ENCODE data around the gene KRTAP9-9. TPM values are rescaled to one million over a fixed set of nuclear protein-coding genes. Genes with fewer than 3 reads are reported as not detected.

The KRTAP9-9 gene
- total RNA-seq, 1 donor from 2014 or later = not detected

DNA sequence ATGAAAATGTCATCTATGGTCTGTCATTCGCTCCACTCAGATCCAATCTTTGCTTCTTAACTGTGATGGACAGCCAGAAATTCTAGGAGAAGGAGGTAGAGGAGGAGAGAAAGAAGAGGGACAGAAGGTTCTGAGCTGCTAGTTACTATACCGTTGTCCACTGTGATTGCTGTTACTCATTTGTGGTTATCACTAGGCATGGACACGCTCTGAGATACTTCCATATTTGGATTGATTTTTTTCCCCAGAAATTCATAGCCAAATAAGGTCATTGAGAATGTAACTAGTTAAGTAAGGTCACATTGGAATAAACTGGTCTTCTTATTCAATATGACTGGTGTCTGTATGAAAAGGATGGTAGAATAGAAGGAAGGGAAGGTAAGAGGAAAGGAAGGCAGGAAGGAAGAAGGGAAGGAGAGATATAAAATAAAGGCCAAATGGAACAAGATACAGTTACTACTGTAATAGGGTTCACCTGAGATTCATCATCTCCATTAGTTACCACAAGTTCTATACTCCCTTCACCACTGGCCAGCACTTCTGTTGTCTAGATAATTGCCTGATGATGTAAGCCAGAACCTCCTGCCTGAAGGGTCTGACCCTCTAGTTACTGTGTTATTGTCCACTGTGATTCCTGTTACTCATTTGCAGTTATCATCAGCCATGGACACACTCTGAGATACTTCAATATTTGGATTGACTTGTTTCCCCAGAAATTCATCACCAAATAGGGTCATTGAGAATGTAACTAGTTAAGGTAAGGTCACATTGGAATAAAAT is 23.2 kb downstream of the KRTAP9-9 start:
- no peak overlapping the region for H3K4me2 ChIP-seq (ENCODE audit: low read length)
- H3K79me2 ChIP-seq (ENCODE audit: insufficient read depth, low read length) = no peaks in the 10 kb centered on the region
- no peaks in the 10 kb centered on the region for H4K20me1 ChIP-seq (ENCODE audit: insufficient read depth, low read length)
- H3K36me3 ChIP-seq (ENCODE audit: insufficient read depth, low read length) = no peaks in the 10 kb centered on the region
- H3K9me3 ChIP-seq (ENCODE audit: insufficient read depth, low read depth, low read length) = no peaks in the 10 kb centered on the region
- no peaks in the 10 kb centered on the region for H3K4me1 ChIP-seq (ENCODE audit: insufficient read depth, low read length)
- Mint-ChIP-seq H3K36me3 (ENCODE audit: low read depth, unreplicated experiment) (no peaks in the 10 kb centered on the region), H3K27me3 (ENCODE audit: low read depth, unreplicated experiment) (peaks cover 7% of the 10 kb centered on the region), H3K4me1 (ENCODE audit: low read depth, unreplicated experiment) (peaks cover 3% of the 10 kb centered on the region), H3K27ac (ENCODE audit: unreplicated experiment) (no peak overlapping the region), H3K4me3 (ENCODE audit: unreplicated experiment) (no peak overlapping the region), H3K9me3 (ENCODE audit: unreplicated experiment) (peaks cover 2% of the 10 kb centered on the region)
- no peaks in the 10 kb centered on the region for H3K27me3 ChIP-seq (ENCODE audit: insufficient read depth, low read length)
- no peak overlapping the region for H3K27ac ChIP-seq (ENCODE audit: low read depth, low read length)
- no peak overlapping the region for H2AFZ ChIP-seq (ENCODE audit: low read depth, low read length)
- H3K9ac ChIP-seq (ENCODE audit: low read length) = no peak overlapping the region
- DNase-seq (ENCODE audit: low read depth) (no peak), FAIRE-seq (no peak)
- no peak overlapping the region for H3K4me3 ChIP-seq (ENCODE audit: insufficient read depth, low read depth, low read length)
- TF ChIP-seq EZH2 (IDR thresholded peaks at IDR 0.05; ENCODE audit: insufficient read depth, low read length) = no peak
- TF ChIP-seq, protein P1, sequence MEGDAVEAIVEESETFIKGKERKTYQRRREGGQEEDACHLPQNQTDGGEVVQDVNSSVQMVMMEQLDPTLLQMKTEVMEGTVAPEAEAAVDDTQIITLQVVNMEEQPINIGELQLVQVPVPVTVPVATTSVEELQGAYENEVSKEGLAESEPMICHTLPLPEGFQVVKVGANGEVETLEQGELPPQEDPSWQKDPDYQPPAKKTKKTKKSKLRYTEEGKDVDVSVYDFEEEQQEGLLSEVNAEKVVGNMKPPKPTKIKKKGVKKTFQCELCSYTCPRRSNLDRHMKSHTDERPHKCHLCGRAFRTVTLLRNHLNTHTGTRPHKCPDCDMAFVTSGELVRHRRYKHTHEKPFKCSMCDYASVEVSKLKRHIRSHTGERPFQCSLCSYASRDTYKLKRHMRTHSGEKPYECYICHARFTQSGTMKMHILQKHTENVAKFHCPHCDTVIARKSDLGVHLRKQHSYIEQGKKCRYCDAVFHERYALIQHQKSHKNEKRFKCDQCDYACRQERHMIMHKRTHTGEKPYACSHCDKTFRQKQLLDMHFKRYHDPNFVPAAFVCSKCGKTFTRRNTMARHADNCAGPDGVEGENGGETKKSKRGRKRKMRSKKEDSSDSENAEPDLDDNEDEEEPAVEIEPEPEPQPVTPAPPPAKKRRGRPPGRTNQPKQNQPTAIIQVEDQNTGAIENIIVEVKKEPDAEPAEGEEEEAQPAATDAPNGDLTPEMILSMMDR (IDR thresholded peaks at IDR 0.05; ENCODE audit: insufficient read depth, low read depth, low read length) = no peak

DNA sequence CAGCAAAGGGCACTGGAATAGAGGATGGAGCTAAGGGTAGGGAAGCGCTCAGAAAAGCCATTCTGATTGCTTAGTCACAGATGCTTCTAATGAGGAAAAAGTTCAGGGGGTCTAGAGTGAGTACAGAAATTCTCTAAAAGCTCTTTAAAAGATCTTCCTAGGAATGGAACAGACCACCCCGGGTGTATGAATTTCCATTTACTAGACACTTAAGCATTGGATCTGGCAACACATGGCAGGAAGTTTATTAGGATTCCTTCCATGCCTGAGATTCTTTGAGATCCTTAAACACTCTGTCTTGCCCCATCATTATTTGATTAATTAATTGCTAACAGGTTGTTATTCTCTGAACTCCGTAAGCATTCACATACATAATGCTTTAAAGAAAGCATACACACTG is 28.9 kb downstream of the KRTAP9-9 start:
- Histone ChIP-seq H3K27me3 (ENCODE audit: insufficient read depth, low read length) (no peaks in the 10 kb centered on the region), H3K4me2 (ENCODE audit: low read length) (no peak overlapping the region), H3K4me1 (ENCODE audit: insufficient read depth, low read length) (no peaks in the 10 kb centered on the region), H4K20me1 (ENCODE audit: insufficient read depth, low read length) (no peaks in the 10 kb centered on the region), H3K79me2 (ENCODE audit: insufficient read depth, low read length) (no peaks in the 10 kb centered on the region), H3K36me3 (ENCODE audit: insufficient read depth, low read length) (no peaks in the 10 kb centered on the region), H3K9me3 (ENCODE audit: insufficient read depth, low read depth, low read length) (no peaks in the 10 kb centered on the region), H2AFZ (ENCODE audit: low read depth, low read length) (no peak overlapping the region), H3K9ac (ENCODE audit: low read length) (no peak overlapping the region), H3K4me3 (ENCODE audit: insufficient read depth, low read depth, low read length) (no peak overlapping the region), H3K27ac (ENCODE audit: low read depth, low read length) (no peak overlapping the region)
- Mint-ChIP-seq H3K4me3 (ENCODE audit: unreplicated experiment) (no peak overlapping the region), H3K4me1 (ENCODE audit: low read depth, unreplicated experiment) (peaks cover 17% of the 10 kb centered on the region), H3K27ac (ENCODE audit: unreplicated experiment) (no peak overlapping the region), H3K36me3 (ENCODE audit: low read depth, unreplicated experiment) (no peaks in the 10 kb centered on the region), H3K9me3 (ENCODE audit: unreplicated experiment) (no peaks in the 10 kb centered on the region), H3K27me3 (ENCODE audit: low read depth, unreplicated experiment) (no peaks in the 10 kb centered on the region)
- peak; percentile 61 for DNase-seq (ENCODE audit: low read depth)
- FAIRE-seq = no peak
- no peak for TF ChIP-seq EZH2 (IDR thresholded peaks at IDR 0.05; ENCODE audit: insufficient read depth, low read length)
- TF ChIP-seq, protein P1 (IDR thresholded peaks at IDR 0.05; ENCODE audit: insufficient read depth, low read depth, low read length) = no peak

DNA sequence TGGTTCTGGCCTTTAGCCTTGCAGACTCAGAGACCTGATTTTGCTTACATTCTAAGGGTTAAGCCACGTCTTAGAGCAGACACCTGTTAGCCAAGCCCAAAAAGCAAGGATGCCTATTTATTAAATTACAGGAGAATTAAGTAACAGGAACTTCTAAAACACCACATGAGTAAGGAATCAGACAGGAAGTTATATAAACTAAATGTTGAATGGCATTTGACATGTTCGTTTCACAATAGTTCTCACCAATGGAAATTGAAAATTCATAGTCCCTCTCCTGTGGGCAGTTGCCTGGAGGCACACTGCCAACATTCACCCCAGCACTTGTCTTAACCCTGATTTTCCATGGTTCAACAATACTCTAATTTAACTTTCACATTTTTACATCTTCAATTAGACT is 29.4 kb downstream of the KRTAP9-9 start:
- Histone ChIP-seq H3K4me3 (ENCODE audit: insufficient read depth, low read depth, low read length) (no peak overlapping the region), H2AFZ (ENCODE audit: low read depth, low read length) (no peak overlapping the region), H3K9ac (ENCODE audit: low read length) (no peak overlapping the region), H3K4me1 (ENCODE audit: insufficient read depth, low read length) (no peaks in the 10 kb centered on the region), H3K9me3 (ENCODE audit: insufficient read depth, low read depth, low read length) (no peaks in the 10 kb centered on the region), H3K36me3 (ENCODE audit: insufficient read depth, low read length) (no peaks in the 10 kb centered on the region), H4K20me1 (ENCODE audit: insufficient read depth, low read length) (no peaks in the 10 kb centered on the region), H3K27me3 (ENCODE audit: insufficient read depth, low read length) (no peaks in the 10 kb centered on the region), H3K4me2 (ENCODE audit: low read length) (no peak overlapping the region), H3K79me2 (ENCODE audit: insufficient read depth, low read length) (no peaks in the 10 kb centered on the region), H3K27ac (ENCODE audit: low read depth, low read length) (no peak overlapping the region)
- FAIRE-seq = peak; percentile 29
- Mint-ChIP-seq H3K27me3 (ENCODE audit: low read depth, unreplicated experiment) (no peaks in the 10 kb centered on the region), H3K9me3 (ENCODE audit: unreplicated experiment) (no peaks in the 10 kb centered on the region), H3K27ac (ENCODE audit: unreplicated experiment) (no peak overlapping the region), H3K4me1 (ENCODE audit: low read depth, unreplicated experiment) (peaks cover 17% of the 10 kb centered on the region), H3K36me3 (ENCODE audit: low read depth, unreplicated experiment) (no peaks in the 10 kb centered on the region), H3K4me3 (ENCODE audit: unreplicated experiment) (no peak overlapping the region)
- TF ChIP-seq EZH2 (IDR thresholded peaks at IDR 0.05; ENCODE audit: insufficient read depth, low read length) = no peak
- TF ChIP-seq, protein P1 (IDR thresholded peaks at IDR 0.05; ENCODE audit: insufficient read depth, low read depth, low read length) = no peak
- DNase-seq (ENCODE audit: low read depth) = no peak

All from astrocyte (in vitro differentiated cells and primary cell).